ENCODE data around the gene SMIM24. TPM values are rescaled to one million over a fixed set of nuclear protein-coding genes. Genes with fewer than 3 reads are reported as not detected.
"Not testable (repeated sequence)": the region's sequence is repeated elsewhere in the genome, so short reads cannot be mapped to it uniquely, and the experiment has no call there.

Gene SMIM24
- total RNA-seq, 2 donors from 2014 or later, result not detected

GRCh38 chr19:3433805-3434540 lies 46.4 kb downstream of the SMIM24 start:
- Mint-ChIP-seq H3K9me3 (no peaks in the 10 kb centered on the region), H3K27me3 (ENCODE audit: insufficient read depth) (peaks cover 3% of the 10 kb centered on the region), H3K36me3 (ENCODE audit: low read depth) (peaks cover 2% of the 10 kb centered on the region), H3K4me1 (peaks cover 5% of the 10 kb centered on the region), H3K4me3 (peak overlapping the region; percentile 83), H3K27ac (peak overlapping the region; percentile 99)
- TF ChIP-seq CTCF (conservative IDR thresholded peaks at IDR 0.05), result no peak
- Histone ChIP-seq H3K4me1 (ENCODE audit: control insufficient read depth, insufficient read depth, low read length) (no peaks in the 10 kb centered on the region), H3K9ac (ENCODE audit: extremely low read depth, low read length, poor library complexity, severe bottlenecking) (no peak overlapping the region), H3K36me3 (ENCODE audit: control insufficient read depth, insufficient read depth, low read length) (no peaks in the 10 kb centered on the region), H3K27me3 (ENCODE audit: control insufficient read depth, insufficient read depth, low read length, poor library complexity, severe bottlenecking) (no peaks in the 10 kb centered on the region), H3K4me3 (ENCODE audit: low read length) (peak overlapping the region; percentile 90), H3K9me3 (ENCODE audit: control insufficient read depth, low read length) (no peaks in the 10 kb centered on the region), H3K27ac (ENCODE audit: low read depth, low read length) (no peak overlapping the region)
- WGBS, 2 experiments (ENCODE audit: insufficient coverage in 1 of 2, insufficient read length in 1 of 2), result 84 to 86% methylated on average over 8 to 11 of the region's 11 CpGs
- no peak for DNase-seq

GRCh38 chr19:3433313-3433712 lies 47.0 kb downstream of the SMIM24 start:
- TF ChIP-seq CTCF (conservative IDR thresholded peaks at IDR 0.05), result no peak
- Histone ChIP-seq H3K36me3 (ENCODE audit: control insufficient read depth, insufficient read depth, low read length) (no peaks in the 10 kb centered on the region), H3K27me3 (ENCODE audit: control insufficient read depth, insufficient read depth, low read length, poor library complexity, severe bottlenecking) (no peaks in the 10 kb centered on the region), H3K27ac (ENCODE audit: low read depth, low read length) (no peak overlapping the region), H3K4me3 (ENCODE audit: low read length) (no peak overlapping the region), H3K4me1 (ENCODE audit: control insufficient read depth, insufficient read depth, low read length) (no peaks in the 10 kb centered on the region), H3K9me3 (ENCODE audit: control insufficient read depth, low read length) (no peaks in the 10 kb centered on the region), H3K9ac (ENCODE audit: extremely low read depth, low read length, poor library complexity, severe bottlenecking) (no peak overlapping the region)
- peaks cover 3% of the 10 kb centered on the region for H3K27me3 Mint-ChIP-seq (ENCODE audit: insufficient read depth)
- 88 to 90% methylated on average over 6 to 11 of the region's 12 CpGs for WGBS, 2 experiments (ENCODE audit: insufficient coverage in 1 of 2, insufficient read length in 1 of 2)
- H3K9me3 Mint-ChIP-seq, result no peaks in the 10 kb centered on the region
- DNase-seq, result no peak
- H3K27ac Mint-ChIP-seq, result no peak overlapping the region
- peaks cover 2% of the 10 kb centered on the region for H3K36me3 Mint-ChIP-seq (ENCODE audit: low read depth)
- H3K4me3 Mint-ChIP-seq, result no peak overlapping the region
- H3K4me1 Mint-ChIP-seq, result peaks cover 5% of the 10 kb centered on the region

- 91% methylated on average over 16 to 18 of the region's 18 CpGs for WGBS, 2 experiments (ENCODE audit: insufficient coverage in 1 of 2, insufficient read length in 1 of 2)
- H3K36me3 Mint-ChIP-seq (ENCODE audit: low read depth), result no peaks in the 10 kb centered on the region
- Histone ChIP-seq H3K36me3 (ENCODE audit: control insufficient read depth, insufficient read depth, low read length) (no peaks in the 10 kb centered on the region), H3K27ac (ENCODE audit: low read depth, low read length) (no peak overlapping the region), H3K9ac (ENCODE audit: extremely low read depth, low read length, poor library complexity, severe bottlenecking) (no peak overlapping the region), H3K27me3 (ENCODE audit: control insufficient read depth, insufficient read depth, low read length, poor library complexity, severe bottlenecking) (no peaks in the 10 kb centered on the region), H3K9me3 (ENCODE audit: control insufficient read depth, low read length) (no peaks in the 10 kb centered on the region), H3K4me1 (ENCODE audit: control insufficient read depth, insufficient read depth, low read length) (no peaks in the 10 kb centered on the region), H3K4me3 (ENCODE audit: low read length) (no peak overlapping the region)
- H3K4me3 Mint-ChIP-seq, result no peak overlapping the region
- TF ChIP-seq CTCF (conservative IDR thresholded peaks at IDR 0.05), result no peak
- H3K27ac Mint-ChIP-seq, result no peak overlapping the region
- peaks cover 7% of the 10 kb centered on the region for H3K4me1 Mint-ChIP-seq
- H3K9me3 Mint-ChIP-seq, result no peaks in the 10 kb centered on the region
- H3K27me3 Mint-ChIP-seq (ENCODE audit: insufficient read depth), result peaks cover 3% of the 10 kb centered on the region
- no peak for DNase-seq
These were observed 48.4 kb downstream of the SMIM24 start for GRCh38 chr19:3431760-3432397.

- not testable (repeated sequence) for H3K4me1 Mint-ChIP-seq; H3K9me3 Mint-ChIP-seq; DNase-seq; H3K4me3 Mint-ChIP-seq; H3K27me3 ChIP-seq (ENCODE audit: control insufficient read depth, insufficient read depth, low read length, poor library complexity, severe bottlenecking); H3K27ac ChIP-seq (ENCODE audit: low read depth, low read length); H3K36me3 Mint-ChIP-seq (ENCODE audit: low read depth); H3K4me1 ChIP-seq (ENCODE audit: control insufficient read depth, insufficient read depth, low read length); H3K36me3 ChIP-seq (ENCODE audit: control insufficient read depth, insufficient read depth, low read length); H3K9ac ChIP-seq (ENCODE audit: extremely low read depth, low read length, poor library complexity, severe bottlenecking); H3K4me3 ChIP-seq (ENCODE audit: low read length); H3K9me3 ChIP-seq (ENCODE audit: control insufficient read depth, low read length); H3K27me3 Mint-ChIP-seq (ENCODE audit: insufficient read depth); H3K27ac Mint-ChIP-seq
- WGBS, 2 experiments (ENCODE audit: insufficient coverage in 1 of 2, insufficient read length in 1 of 2), result 86 to 92% methylated on average over 4 to 5 of the region's 5 CpGs
These were observed 50.0 kb downstream of the SMIM24 start for GRCh38 chr19:3430366-3430680.
